GM21786 (cell line): ENCODE results near the gene EHMT1.
"Not testable (repeated sequence)": the region's sequence is repeated elsewhere in the genome, so short reads cannot be mapped to it uniquely, and the experiment has no call there.

Experiments
- ATAC-seq: cut with Tn5 transposase; IDR thresholded peaks from one replicate; pipeline ENCODE4 v1.9.1; 2021; ENCODE audit not compliant: unreplicated experiment

EHMT1 gene

GRCh38 chr9:137838576-137838975 lies 219.8 kb downstream of the EHMT1 start:
- no peak for ATAC-seq

- no peak for ATAC-seq
These were observed 224.6 kb downstream of the EHMT1 start for GRCh38 chr9:137843355-137843754.

GRCh38 chr9:137851516-137852267 lies 232.9 kb downstream of the EHMT1 start:
- ATAC-seq, result no peak

GRCh38 chr9:137853392-137853995 lies 234.7 kb downstream of the EHMT1 start:
- ATAC-seq, result no peak

GRCh38 chr9:137860361-137860760 lies 241.6 kb downstream of the EHMT1 start:
- ATAC-seq, result no peak

GRCh38 chr9:137865581-137866145 lies 246.9 kb downstream of the EHMT1 start:
- ATAC-seq, result no peak

GRCh38 chr9:137866226-137867141 lies 247.7 kb downstream of the EHMT1 start:
- ATAC-seq, result no peak

GRCh38 chr9:137870432-137870831 lies 251.6 kb downstream of the EHMT1 start:
- no peak for ATAC-seq

- ATAC-seq, result no peak
These were observed 253.5 kb downstream of the EHMT1 start for GRCh38 chr9:137872296-137872695.

- no peak for ATAC-seq
These were observed 254.6 kb downstream of the EHMT1 start for GRCh38 chr9:137873408-137873807.

- no peak for ATAC-seq
These were observed 255.1 kb downstream of the EHMT1 start for GRCh38 chr9:137873858-137874362.

- ATAC-seq, result no peak
These were observed 256.5 kb downstream of the EHMT1 start for GRCh38 chr9:137875354-137875753.

GRCh38 chr9:137875846-137876245 lies 257.0 kb downstream of the EHMT1 start:
- no peak for ATAC-seq

- ATAC-seq, result no peak
These were observed 257.5 kb downstream of the EHMT1 start for GRCh38 chr9:137876269-137876668.

- no peak for ATAC-seq
These were observed 258.1 kb downstream of the EHMT1 start for GRCh38 chr9:137876781-137877386.

GRCh38 chr9:137877506-137878122 lies 258.8 kb downstream of the EHMT1 start, which contains the start of gene CACNA1B:
Gene CACNA1B, plus strand, starts transcription at chr9:137877782. Its CDS starts 152 bp downstream, at chr9:137877934.
- not testable (repeated sequence) for ATAC-seq

GRCh38 chr9:137878146-137878941 lies 259.5 kb downstream of the EHMT1 start:
- ATAC-seq, result no peak

GRCh38 chr9:137879052-137879451 lies 260.2 kb downstream of the EHMT1 start:
- ATAC-seq, result no peak

- no peak for ATAC-seq
These were observed 260.9 kb downstream of the EHMT1 start for GRCh38 chr9:137879566-137880150.
